Globus pallidus (tissue), 1 donor: ENCODE measurements around the gene BHLHA15.
A peak's percentile ranks its signal among the peaks of the same experiment; 100 is the strongest.

ENCODE experiments used
- DNase-seq: peaks from one replicate; pipeline ENCODE4 v3.0.0-alpha.2; 2015; ENCODE audit warnings: low spot score

Gene BHLHA15

GRCh38 chr7:98244871-98245270 lies 33.6 kb downstream of the BHLHA15 start:
- no peak for DNase-seq

GRCh38 chr7:98248156-98248555 lies 36.9 kb downstream of the BHLHA15 start:
- DNase-seq: no peak

GRCh38 chr7:98249106-98249505 lies 37.9 kb downstream of the BHLHA15 start:
- DNase-seq: no peak

- DNase-seq: no peak
These were observed 39.5 kb downstream of the BHLHA15 start for GRCh38 chr7:98250789-98251188.

- no peak for DNase-seq
These were observed 40.0 kb downstream of the BHLHA15 start for GRCh38 chr7:98251231-98251600.

- DNase-seq: peak; percentile 92
These were observed 40.6 kb downstream of the BHLHA15 start, which contains the start of gene TECPR1 for GRCh38 chr7:98251601-98252424. TECPR1 (minus strand) TSS chr7:98252232; CDS start chr7:98246146, 6,086 bp downstream.

- DNase-seq: no peak
These were observed 41.3 kb downstream of the BHLHA15 start for GRCh38 chr7:98252425-98253054.

- DNase-seq: no peak
These were observed 43.3 kb downstream of the BHLHA15 start for GRCh38 chr7:98254516-98254915.

- no peak for DNase-seq
These were observed 43.8 kb downstream of the BHLHA15 start for GRCh38 chr7:98254951-98255610.

- no peak for DNase-seq
These were observed 45.2 kb downstream of the BHLHA15 start for GRCh38 chr7:98256431-98256830.

GRCh38 chr7:98257701-98258100 lies 46.5 kb downstream of the BHLHA15 start:
- DNase-seq: no peak
